CD4-positive, alpha-beta T cell treated with Interleukin-2 at 100 ng/mL for 4 hours (primary cell): Measurements from ENCODE around the gene ZNF341.
A peak's percentile ranks its signal among the peaks of the same experiment; 100 is the strongest.
"Not testable (repeated sequence)": the region's sequence is repeated elsewhere in the genome, so short reads cannot be mapped to it uniquely, and the experiment has no call there.

Experiments used
- DNase-seq: peaks from one replicate; pipeline ENCODE4 v3.0.0-alpha.2; 2020; ENCODE audit warnings: low spot score

The ZNF341 gene

DNA sequence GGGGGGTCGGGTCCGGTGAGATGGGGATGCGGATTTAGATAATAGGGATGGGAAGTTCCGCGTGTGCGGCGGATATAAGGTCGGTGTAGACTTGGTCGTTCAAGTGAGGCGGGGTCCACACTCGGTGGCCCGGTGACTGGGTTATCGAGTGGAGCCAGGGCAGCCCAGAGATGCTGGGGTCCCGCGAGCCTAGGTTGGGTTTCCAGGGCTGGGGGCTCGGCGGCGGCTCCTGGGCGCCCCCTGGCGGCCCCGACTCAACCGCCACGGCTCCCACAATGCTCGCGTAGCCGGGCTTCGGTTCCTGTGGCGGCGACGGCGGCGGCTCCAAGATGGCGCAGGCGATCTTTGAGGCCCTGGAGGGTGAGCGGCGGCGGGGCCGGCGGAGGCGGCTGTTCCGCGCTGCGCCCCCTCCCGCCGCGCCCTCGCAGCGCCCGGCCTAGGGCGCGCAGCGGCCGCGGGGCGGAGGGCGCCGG, at the start of gene ZNF341:
ZNF341 (plus strand) TSS at position 304 of the 473 bp plus-strand sequence; CDS start at position 330, 26 bp downstream.
- peak; percentile 91 for DNase-seq

DNA sequence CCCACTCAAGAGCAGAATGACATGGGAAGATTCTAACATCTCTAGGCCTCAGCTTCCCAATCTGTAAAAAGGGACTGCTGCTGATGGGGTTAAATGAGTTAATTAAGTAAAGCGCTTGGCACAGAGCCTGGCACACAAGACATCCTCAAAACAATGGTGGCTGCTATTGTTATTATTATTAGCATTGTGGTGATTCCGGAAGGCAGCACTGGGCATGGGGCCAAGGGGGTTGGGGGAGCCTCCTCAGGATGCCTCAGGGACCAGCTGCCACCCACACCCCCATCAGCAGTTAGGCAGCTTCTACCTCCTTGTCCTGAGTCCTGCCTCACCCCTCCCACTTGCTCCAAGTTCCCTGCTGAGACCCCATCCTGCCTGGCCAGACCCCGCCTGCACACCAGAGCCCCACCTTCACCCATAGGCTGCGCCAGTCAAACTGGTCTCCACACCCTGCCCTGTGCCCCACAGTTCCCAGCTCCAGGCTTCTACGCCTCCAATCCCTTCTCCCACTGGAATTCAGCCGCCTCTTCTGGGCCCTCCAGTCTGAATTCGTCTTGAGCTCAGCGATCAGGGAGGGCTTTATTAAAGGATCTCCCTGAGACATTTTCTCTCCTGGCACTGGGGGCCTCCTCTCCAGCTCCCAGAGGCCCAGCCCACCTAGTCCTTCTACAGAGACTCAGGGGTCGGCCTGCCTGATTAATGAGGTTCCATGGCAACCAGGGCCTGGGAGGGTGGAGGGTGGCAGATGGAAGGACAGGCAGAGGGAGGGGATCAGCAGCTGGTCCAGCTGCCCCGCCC, 47.1 kb upstream of the ZNF341 start:
- no peak for DNase-seq

DNA sequence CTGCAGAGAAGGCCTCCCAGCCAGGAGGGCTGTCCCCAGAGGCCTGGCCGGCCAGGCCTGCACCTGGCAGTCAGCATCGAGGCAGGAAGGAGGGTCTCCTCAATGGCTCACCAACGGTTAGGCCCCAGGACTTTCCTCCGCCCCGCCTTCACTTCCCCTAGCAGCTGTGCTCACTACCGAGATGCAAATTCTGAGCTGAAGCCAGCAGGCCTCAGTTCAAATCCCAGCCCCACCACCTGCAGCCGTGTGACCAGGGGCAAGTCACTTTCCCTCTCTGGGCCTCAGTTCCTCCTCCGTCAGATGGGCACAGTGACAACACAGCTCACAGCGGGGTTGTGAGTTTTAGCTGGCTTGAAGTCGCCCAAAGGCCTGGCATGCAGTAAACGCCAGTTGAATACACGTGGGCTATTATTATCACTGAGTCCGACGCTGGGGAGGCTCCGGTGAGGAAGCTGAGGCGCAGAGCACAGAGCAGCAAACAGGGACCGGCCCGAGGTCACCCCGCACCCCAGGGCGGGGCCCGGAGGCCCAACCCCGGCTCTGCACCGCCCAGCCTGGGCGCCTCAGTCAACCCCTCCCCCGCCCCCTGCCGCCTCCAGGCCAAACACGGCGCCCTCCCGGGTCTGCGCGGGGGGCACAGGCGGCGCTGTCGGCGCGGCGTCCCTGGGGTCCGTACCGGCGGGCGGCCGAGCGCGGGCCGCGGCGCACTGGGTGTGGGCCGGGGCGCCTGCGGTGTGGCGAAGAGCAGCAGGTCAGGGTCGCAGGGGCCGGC, 46.3 kb upstream of the ZNF341 start:
- DNase-seq = peak; percentile 25

DNA sequence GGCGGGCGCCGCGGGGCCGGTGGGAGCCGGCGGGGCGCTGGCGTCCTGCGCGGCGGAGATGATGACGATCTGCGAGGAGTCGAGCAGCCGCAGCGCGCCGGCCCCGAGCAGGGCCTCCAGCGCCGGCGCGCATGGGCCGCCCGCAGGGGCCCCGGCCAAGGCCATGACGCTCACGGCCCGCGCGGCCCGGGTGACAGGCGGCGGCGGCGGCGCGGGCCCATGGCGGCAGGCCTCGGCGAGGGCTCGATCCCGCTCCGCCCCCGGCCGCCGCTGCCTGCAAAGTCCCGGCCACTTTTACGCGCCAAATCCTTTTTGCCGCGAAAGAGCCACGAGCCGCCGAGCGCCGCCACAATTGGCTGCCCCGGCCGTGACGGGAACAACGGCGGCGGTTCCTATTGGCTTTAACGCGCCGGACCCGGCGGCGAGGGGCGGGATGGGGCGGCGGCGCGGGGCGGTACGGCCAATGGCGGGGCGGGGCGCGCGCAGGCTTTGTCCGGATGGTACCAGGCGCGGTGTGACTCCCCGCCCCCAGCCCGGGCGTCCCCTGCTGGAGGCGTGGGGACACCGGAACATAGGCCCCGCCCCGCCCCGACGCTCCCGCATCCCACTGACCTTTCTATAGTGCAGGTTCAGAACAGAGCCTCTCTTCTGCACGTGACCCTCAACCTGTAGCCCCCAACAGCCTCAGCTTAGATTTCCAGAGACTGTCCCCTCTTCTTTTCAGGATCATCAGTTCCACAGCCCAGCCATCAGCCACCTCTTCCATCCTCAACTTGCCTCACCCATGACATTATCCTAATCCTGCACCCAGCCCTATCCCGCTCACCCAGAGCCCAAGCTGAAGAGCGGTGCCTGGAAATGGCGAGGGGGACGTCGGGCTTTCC, 45.5 kb upstream of the ZNF341 start, which contains the start of gene E2F1:
E2F1 (minus strand) TSS at position 286 of the 884 bp plus-strand sequence; CDS start at position 165, 121 bp downstream.
- peak; percentile 94 for DNase-seq

DNA sequence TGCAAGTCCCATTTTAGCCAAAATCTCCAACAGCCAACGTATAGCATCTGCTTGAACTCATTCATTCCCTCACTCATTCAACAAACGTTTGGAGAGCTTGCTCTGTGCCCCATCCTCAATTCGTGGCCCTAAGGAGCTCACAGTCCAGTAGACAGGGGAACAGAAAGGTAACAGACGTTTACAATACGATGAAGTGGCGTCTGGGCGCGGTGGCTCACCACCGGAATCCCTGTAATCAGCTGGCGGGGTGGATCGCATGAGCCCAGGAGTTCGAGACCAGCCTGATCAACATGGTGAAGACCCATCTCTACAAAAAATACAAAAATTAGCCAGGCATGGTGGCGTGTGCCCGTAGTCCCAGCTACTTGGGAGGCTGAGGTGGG, 44.8 kb upstream of the ZNF341 start:
- DNase-seq = no peak

DNA sequence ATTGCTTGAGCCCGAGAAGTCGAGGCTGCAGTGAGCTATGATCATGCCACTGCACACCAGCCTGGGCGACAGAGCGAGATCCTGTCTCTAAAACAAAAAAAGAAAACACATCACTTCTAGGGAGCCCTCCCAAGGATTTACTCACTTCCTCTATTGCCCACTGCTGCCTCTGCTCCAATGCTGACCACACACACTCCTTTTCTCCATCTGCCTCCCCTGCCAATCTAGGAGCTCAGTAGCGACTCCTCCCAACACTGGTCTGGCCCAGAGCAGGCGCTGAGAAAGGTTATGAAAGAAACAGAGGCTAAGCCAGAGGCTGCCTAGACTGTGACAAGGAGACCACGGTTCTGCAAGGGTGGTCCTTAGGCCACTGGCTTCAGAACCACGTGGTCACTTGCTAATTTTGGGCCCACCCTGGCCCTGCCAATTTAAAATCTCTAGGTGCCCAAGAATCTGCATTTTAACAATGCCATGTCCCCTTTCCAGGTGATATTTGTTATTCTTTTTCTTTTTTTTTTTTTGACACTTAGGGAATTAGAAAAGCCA, 44.4 kb upstream of the ZNF341 start:
- DNase-seq = no peak

DNA sequence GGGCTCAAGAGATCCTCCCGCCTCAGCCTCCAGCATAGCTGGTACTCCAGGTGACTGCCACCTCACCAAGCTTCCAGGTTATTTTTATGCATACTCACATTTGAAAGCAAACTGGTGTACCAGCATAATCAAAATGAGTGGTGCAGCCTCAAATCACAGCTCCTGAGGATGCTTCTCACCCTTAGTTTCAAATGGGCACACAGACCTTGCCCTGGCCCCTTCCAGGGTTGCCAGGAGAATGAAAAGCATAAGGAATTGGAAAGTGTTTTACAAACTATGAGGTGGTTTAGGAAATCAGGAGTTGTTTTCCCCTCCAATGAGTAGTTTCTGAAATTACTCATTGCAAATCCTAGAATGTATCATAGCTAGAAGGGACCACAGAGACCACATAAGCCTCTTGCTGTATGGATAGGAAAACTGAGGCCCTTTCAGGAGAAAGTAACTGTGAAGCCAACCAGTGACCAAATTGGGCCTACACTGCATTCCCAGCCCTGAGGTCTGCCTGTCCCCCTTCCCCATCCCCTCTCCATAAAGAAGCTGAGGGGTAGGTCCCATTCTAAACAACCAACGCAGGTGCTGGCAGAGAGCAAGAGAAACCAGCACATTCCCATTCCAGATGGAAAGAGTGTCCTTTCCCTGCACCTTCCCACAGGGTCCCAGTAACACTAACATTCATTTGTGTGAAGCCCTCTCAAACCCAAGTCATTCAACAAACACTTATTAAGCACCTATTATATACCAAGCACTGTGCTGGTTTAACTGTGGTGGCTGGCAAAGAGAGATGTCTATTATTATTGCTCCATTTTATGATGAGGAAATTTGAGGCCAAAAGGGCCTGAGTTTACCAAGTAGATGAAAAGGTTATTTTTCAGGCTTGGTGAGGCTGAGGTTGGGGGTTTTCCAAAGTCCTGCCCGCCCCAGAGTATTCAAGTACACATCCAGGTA, 43.5 kb upstream of the ZNF341 start:
- DNase-seq = no peak

DNA sequence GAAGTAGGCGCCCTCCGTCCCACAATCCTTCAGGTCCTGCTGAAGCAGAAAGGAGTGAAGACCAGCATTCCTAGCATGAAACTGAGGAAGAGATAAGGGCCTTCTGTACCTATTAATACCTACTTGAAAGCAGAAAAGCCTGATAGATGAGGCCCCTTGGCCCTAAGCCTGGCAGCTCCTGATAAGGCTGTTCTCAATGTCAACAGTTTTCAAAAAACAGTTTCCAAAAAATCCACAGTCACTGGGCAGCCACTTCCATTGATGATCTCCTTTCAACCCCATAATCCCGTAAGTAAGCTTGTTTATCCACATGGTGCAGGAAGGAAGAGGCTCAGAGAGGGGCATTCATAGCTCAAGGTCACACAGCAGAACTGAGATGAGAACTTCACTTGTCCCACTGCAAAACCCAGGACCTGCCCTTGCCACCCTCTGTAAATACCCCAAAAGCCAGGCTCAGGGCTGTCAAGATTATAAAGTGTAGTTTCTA, 42.8 kb upstream of the ZNF341 start:
- DNase-seq = no peak

DNA sequence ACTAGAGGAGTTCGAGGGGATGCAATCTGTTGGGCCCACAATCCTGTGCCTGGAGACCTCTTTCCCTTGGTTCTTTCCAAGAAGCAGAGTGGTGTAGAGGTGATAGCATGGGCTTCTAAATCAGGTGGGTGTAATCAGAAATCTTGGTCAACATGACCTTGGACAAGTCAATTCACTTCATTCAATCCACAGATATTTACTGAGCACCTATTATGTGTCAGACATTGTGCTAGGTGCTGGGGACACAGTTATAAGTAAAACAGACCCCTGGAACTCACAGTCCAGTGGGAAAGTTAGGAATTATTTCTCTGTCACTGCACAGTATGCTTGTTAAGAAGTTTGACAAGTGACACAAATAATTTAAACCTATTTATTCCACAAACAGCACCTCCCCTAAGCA, 42.3 kb upstream of the ZNF341 start:
- DNase-seq = no peak

DNA sequence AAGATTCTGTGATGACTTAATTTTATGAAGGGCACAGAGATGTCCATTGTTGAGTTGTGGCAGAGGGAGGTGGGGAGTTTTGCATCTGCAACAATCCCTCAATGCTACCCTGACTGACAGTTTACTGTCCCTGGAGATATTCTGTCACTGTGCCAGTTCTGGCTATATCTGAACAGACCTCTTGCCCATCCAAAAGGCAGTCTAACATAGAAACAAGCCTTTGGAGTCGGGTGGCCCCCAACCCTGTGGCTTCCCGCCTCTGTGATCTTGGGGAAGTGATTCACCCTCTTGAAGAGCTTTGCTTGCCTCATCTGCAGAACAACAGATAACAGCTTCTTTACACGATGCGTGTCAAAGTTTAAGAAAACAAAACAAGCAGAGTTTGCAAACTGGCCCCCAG, 41.8 kb upstream of the ZNF341 start:
- DNase-seq = peak; percentile 73

DNA sequence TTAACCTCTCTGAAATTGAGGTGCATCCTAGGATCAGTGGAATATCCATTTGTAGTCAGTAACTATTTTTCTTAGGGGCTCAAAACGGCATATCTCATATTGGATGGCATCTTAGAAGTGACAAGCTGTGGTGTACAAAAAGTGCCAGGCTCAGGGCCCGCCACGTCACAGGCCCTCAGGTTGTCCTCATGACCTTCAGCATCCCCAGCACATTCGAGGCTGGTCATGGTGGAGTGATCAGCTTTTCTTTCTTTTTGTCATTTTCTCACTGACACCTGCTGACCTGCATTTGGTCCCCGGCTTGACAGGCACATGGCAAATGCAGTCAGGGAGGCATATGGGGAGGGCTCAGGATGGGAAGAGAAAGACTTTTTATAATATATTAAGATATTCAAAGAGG, 38.5 kb upstream of the ZNF341 start:
- DNase-seq = no peak

DNA sequence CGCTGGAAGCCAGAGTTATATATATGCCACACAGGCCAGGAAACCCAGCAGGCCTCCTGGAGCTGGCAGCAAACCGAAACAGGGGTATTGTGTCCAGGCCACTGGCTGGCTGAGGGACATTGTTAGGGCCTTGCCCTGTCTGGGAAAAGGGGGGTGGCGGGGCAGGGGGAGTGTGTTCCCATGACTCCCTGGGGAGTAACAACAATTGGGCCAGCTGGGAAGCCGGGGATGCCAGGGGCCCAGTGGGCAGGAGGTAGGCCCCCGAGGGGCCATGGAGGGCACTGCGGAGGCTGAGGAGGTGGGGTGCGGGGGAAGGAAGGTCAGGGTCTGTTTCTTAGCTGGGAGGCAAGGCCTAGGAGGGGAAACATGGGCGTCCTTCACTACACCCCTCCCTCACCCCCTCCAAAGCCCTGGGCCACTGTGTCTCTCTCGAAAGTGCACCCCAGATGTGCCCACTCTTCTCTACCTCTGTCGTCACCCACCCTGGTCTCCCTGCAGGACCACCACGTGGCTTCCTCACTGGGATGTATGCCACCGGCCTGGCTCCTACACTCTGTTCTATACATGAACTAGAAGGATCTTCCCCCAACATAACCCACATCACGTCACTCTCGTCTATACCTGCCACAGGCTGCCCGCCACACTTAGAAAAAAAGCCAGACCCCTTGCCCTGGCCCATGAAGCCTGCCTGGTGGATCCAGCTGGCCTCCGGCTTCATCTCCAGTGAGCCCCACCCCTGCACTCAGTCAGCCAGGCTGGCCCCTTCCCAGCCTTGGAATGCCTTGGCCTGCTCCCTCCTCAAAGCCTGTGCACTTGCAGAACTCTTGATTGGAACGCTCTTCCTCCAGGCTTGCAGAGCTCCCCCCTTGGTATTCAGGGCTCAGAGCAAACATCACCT, 37.8 kb upstream of the ZNF341 start:
- no peak for DNase-seq

DNA sequence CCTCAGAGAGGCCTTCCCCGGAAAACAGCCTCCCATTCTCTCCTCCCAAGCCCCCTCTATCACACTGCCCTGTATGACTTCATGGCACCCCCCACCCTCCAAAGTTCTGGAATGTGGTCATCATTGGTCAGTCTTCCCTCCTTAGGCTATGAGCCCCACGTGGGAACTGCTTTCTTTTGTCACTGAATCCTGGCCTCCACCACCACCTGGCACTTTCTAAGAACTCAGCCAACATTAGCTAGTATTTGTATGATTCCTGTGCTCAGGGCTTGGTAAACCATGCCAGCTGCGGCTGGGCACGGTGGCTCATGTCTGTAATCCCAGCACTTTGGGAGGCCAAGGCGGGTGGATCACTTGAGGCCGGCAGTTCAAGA, 37.2 kb upstream of the ZNF341 start:
- no peak for DNase-seq

DNA sequence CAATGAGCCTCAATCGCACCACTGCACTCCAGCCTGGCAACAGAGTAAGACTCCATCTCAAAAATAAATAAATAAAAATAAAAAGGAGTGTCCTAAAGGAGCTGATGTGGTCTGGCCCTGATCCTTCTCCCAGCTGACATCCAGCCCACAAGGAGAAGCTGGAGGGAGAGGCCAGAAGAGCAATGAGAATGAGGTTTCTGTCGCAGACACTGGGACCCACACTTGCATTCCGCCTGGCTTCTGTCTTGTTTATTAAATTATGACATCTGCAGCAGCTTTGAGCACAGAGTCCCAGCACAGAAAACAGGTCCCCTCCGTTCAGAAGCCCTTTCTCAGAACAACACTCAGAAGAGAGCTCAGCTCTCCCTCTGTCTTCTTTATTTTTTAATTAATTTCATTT, 35.3 kb upstream of the ZNF341 start:
- no peak for DNase-seq

DNA sequence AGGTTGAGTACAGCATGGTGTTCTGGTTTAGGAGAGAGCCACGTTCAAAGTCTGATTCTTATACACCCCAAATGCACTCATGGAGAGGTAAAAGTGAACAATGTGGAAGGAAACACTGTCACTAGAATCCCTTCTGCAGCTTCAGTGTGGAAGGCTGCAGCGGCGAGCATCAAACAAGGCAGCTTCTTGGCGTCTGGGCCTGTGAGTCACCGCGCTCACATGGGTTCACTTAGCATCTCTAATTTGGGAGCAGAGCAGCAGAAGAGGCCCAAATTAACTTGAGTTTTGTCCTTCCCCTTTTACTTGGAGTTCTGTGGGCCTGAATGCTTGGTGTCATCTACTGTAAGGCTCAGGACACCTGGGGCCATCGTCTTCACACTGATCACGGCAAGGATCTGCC, 34.7 kb upstream of the ZNF341 start:
- DNase-seq = no peak

DNA sequence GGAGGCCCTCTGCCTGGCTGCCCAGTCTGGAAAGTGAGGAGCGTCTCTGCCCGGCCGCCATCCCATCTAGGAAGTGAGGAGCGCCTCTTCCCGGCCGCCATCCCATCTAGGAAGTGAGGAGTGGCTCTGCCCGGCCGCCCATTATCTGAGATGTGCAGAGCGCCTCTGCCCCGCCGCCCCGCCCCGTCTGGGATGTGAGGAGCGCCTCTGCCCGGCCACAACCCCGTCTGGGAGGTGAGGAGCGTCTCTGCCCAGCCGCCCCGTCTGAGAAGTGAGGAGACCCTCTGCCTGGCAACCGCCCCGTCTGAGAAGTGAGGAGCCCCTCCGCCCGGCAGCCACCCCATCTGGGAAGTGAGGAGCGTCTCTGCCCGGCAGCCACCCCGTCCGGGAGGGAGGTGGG, 32.8 kb upstream of the ZNF341 start:
- DNase-seq = not testable (repeated sequence)

DNA sequence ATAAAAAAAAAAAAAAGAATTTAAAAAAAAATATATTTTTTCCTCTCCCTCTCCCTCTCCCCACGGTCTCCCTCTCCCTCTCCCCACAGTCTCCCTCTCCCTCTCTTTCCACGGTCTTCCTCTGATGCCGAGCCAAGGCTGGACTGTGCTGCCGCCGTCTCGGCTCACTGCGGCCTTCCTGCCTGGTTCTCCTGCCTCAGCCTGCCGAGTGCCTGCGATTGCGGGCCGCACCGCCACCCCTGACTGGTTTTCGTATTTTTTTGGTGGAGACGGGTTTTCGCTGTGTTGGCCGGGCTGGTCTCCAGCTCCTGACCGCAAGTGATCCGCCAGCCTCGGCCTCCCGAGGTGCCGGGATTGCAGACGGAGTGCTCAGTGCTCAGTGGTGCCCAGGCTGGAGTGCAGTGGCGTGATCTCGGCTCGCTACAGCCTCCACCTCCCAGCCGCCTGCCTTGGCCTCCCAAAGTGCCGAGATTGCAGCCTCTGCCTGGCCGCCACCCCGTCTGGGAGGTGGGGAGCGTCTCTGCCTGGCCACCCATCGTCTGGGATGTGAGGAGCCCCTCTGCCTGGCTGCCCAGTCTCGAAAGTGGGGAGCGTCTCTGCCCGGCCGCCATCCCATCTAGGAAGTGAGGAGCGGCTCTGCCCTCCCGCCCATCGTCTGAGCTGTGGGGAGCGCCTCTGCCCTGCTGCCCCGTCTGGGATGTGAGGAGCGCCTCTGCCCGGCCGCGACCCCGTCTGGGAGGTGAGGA, 30.9 kb upstream of the ZNF341 start:
- DNase-seq = not testable (repeated sequence)

DNA sequence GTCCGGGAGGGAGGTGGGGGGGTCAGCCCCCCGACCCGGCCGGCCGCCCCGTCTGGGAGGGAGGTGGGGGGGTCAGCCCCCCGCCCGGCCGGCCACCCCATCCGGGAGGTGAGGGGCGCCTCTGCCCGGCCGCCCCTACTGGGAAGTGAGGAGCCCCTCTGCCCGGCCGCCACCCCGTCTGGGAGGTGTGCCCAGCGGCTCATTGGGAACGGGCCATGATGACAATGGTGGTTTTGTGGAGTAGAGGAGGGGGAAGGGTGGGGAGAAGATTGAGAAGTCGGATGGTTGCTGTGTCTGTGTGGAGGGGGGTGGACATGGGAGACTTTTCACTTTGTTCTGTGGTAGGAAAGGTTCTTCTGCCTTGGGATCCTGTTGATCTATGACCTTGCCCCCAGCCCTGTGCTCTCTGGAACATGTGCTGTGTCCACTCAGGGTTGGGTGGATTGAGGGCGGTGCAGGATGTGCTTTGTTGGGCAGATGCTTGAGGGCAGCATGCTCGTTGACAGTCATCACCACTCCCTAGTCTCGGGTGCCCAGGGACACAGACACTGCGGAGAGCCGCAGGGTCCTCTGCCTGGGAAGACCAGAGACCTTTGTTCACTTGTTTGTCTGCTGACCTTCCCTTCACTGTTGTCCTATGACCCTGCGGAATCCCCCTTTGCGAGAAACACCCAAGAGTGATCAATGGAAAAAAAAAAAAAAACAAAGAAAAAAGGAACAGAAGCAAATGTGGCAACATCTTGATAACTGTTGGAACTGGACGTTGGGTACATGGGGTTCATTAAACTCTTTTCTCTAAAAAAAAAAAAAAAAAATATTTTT, 30.0 kb upstream of the ZNF341 start:
- DNase-seq = no peak
